Adrenal gland (tissue), 5 donors: ENCODE results near the gene GRIP1.

Experiments used
- POLR2A ChIP-seq, 2 donors: fragments of 450-650 bp; IDR thresholded peaks; one replicate each; pipeline ENCODE4 v1.6.1; 2017; ENCODE audit warnings: antibody characterized with exemption in 2 of 2, mild to moderate bottlenecking in 2 of 2, moderate library complexity in 1 of 2
- TF ChIP-seq, protein P1 (sequence below), 6 experiments: fragments of 450-650 bp in 4 of 6; fragments of 200-600 bp in 2 of 6; sonication (generic) in 1 of 6; IDR thresholded peaks; 1 replicate in 5 of 6; 2 replicates in 1 of 6; pipeline versions ENCODE4 v1.5.1 to v1.8.0; 2016 to 2021; ENCODE audit warnings: antibody characterized with exemption in 6 of 6, mild to moderate bottlenecking in 2 of 6, moderate library complexity in 1 of 6
- donor health status: DM: no; HTN: no; CAD: no.

DNA sequence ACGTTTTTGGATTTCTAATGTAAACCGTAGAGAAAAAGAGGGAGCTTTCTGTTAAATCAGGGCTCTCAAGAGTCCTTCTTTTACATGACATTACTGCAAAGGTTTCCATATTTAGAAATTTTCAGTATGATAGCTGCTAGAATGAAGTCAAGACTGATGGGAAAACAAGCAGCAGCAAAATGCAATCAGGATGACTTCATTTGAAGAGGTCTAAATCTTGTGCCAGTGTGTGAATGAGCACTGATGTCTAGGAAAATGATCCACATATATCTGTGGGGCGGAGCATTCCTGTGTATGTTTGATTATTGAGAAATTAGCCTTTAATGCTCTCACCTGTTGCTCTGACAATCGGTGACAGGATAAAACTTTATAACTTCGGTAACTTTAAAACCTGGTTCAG is 73.6 kb downstream of the GRIP1 start:
- TF ChIP-seq, protein P1, sequence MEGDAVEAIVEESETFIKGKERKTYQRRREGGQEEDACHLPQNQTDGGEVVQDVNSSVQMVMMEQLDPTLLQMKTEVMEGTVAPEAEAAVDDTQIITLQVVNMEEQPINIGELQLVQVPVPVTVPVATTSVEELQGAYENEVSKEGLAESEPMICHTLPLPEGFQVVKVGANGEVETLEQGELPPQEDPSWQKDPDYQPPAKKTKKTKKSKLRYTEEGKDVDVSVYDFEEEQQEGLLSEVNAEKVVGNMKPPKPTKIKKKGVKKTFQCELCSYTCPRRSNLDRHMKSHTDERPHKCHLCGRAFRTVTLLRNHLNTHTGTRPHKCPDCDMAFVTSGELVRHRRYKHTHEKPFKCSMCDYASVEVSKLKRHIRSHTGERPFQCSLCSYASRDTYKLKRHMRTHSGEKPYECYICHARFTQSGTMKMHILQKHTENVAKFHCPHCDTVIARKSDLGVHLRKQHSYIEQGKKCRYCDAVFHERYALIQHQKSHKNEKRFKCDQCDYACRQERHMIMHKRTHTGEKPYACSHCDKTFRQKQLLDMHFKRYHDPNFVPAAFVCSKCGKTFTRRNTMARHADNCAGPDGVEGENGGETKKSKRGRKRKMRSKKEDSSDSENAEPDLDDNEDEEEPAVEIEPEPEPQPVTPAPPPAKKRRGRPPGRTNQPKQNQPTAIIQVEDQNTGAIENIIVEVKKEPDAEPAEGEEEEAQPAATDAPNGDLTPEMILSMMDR (IDR thresholded peaks at IDR 0.05), result no peak
- TF ChIP-seq POLR2A (IDR thresholded peaks at IDR 0.05), result no peak
